Smooth muscle cell of the brain vasculature (primary cell): ENCODE results near the gene ZFX.

Experiments
- DNase-seq: peaks from one replicate; pipeline ENCODE4 v3.0.0-alpha.2; 2012; ENCODE audit warnings: low read depth, low spot score

ZFX gene

DNA sequence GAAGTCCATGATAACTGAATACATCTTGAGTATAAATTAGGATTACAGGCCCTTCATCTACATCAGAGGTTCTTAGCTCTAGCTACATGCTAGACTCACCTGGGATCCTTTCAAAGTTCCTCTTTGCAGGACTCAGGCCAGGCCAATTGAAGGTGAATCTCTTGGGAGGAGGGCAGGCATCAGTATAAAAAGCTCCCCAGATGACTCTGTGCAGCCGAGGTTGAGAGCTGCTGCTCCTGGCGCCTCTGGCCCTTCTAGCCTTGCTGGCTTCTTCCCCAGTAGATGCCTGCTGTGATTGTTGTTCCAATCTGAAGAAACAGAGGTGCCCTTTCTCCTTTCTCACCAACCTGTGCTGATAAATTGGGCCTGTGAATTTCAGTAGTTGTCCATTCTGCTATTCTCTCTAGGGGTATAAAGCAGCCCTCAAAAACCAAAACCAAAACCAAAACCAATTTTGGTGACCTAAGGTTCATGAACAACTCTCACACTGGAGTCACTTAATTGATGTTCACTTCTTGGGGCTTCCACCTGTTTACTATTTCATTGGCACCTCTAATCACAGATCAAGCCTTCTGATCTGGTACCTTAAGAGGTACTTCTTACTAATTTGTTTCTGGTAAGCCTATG lies 85.7 kb downstream of the ZFX start:
- DNase-seq = no peak

DNA sequence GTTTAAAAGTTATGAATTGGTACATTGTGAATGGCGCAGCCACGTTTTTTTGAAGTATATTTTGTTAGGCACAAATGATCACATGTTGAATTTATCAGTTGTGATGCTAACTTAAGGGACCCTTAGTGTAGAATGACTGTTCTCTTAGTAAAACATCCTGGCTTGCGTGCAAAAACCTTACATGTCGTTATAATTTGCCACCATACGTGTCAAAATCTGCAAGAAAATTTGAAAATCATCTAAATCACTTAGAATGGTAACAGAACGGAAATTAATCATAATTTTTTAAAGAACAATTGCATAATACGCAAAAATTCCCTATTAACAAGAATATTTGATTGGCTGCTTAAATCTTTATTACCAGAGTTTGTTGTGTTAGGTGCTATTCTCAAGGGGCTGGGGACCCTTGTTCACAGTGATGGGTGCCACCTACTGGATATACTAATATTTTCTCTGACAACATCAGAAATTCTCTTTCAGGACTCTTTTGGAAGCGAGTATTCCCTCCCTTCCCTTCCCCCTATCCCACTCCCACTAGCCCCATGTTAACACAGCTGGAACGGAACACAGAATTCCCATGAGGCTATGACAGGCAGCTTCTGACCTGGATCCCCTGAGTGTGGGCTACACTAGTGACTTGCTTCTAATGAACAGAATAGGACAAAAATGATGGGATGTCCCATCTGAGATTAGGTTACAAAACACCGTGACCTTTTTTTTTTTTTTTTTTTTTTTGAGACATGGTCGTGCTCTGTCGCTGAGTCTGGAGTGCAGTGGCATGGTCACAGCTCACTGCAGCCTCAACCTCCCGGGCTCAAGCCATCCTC lies 92.5 kb downstream of the ZFX start:
- DNase-seq = no peak

DNA sequence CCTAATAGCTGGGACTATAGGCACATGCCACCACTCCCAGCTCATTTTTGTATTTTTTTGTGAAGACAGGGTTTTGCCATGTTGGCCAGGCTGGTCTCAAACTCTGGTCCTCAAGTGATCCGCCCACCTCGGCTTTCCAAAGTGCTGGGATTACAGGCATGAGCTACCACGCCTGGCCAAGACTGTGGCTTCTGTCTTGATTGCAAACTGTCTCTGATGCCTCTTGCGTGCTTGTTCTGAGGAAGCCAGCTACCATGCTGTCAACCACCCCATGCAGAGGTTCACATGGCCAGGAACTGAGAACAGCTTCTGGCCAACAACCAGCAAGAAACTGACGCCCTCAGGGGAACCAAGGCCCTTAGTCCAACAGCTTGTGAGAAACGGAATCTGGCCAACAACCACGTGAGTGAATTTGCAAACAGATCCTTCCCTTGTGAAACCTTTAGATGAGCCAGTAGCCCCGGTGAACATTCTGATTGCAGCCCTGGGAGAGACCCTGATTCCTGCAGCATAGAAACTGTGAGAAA lies 93.2 kb downstream of the ZFX start:
- DNase-seq = peak; percentile 73

DNA sequence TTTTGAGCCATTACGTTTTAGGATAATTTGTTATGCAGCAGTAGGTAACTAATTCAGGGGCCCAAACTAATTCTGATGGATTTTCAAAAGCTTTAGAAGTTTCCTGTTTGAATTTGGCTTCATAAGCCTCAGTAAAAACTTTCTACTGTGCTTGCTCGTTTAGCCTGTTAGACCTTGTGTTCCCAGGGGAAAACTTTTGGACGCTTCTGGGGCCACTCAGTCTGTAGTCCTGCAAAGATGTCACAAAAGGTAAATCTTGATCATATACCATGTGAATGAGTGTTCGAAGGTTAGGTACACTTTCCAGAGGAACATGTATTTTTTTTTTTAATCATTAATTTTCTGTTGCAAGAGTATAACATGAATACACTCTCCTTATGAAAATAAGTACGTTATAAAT lies 93.7 kb downstream of the ZFX start:
- no peak for DNase-seq

DNA sequence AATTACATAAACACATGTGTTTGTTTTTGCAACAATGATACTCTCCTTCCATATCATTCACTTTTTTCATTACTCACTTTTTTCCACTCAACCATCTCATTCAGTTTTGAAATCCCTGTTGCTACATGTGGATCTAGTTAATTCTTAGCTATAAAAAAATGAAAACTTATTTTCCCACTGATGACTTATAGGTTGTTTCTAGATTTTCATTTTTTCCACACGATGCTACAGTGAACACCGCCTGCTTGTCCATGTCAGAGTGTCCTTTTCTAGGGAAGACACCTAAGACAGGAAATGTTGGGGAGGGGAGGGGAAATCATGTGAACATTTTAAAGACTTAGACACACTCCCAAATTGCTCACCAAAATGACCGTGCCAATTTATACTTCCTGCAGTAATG lies 94.2 kb downstream of the ZFX start:
- no peak for DNase-seq

DNA sequence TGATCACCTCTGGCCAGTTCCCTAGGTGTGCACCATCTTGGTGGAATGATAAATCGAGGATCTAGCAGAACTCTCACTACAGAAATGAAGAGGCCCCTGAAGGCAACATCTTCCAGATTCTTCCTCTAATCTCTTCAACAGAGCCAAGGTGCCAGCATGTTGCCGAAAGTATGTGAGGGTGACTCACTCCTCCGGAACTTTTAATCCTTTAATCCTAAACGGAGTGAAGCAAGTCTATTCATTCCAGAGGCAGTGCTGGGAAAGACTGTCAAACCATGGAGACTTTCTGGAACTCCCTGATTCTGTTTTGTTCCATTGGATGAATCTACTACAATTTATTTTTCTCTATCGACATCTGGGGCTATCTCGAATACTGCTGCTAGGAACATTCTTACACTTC lies 95.7 kb downstream of the ZFX start:
- DNase-seq = no peak

DNA sequence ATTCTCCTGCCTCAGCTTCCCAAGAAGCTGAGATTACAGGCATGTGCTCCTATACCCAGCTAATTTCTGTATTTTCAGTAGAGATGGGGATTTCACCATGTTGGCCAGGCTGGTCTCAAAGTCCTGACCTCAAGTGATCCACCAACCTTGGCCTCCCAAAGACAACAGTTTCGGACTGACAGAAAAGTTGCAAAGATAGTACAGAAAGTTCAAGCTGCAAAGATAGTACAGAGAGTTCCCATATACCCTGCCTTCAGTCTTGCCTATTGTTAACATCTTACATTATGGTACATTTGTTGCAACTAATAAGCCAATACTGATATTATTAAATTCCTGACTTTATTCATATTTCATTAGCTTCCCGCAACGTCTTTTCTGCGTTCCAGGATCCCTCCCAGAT lies 98.5 kb downstream of the ZFX start:
- no peak for DNase-seq

DNA sequence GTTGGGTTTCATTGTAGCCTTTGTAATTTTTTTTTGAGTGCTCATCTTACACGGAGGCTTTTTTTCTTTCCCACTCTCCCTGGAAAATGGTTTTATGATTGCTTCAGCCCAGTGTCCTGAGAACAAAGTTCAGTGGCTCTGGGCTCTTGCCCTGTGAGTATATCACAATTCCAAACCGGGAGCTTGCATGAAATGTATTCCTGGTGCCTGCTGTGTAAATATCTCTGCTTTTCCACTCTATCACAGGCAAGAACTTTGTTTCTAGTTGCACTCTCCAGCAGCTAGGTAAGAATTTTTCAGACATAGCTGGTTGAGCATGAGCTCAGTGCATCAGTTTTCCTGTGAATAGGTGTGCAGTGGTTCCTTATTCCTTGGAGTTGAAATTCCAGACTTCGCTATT lies 103.5 kb downstream of the ZFX start:
- DNase-seq = no peak

DNA sequence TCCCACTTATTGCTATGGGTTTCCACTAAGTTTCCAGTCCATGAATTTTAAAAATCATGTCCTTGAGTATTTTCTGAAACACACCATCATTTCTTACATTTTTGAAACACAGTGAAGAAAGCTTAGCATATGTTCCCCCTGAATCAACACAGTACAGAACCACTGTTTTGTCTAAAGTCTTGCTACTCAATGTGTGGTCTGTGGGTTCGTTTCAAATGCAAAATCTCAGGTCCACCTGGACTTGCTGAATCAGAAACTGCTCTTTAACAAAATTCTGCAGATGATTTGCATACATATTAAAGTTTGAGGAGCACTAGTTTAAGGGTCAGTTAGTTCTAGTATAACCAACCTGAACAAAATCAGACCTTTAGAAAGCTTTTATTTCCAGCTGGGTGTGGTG lies 103.9 kb downstream of the ZFX start:
- DNase-seq = no peak

DNA sequence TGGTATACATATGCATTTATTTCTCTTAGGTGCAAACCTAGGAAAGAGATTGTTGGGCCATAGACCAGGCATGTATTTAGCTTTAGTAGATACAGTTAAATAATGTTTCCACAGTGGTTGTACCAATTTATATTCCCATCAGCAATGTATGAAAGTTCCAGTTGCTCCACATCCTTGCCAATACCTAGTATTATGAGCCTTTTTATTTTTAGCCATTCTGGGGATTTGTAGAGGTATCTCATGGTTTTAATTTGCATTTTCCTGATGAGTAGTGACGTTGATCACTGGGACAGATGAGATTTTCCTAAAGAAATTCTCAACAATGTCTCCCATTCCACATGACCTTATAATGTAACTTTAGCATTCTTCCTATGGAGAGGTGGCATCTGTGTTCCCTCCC lies 107.5 kb downstream of the ZFX start:
- no peak for DNase-seq

DNA sequence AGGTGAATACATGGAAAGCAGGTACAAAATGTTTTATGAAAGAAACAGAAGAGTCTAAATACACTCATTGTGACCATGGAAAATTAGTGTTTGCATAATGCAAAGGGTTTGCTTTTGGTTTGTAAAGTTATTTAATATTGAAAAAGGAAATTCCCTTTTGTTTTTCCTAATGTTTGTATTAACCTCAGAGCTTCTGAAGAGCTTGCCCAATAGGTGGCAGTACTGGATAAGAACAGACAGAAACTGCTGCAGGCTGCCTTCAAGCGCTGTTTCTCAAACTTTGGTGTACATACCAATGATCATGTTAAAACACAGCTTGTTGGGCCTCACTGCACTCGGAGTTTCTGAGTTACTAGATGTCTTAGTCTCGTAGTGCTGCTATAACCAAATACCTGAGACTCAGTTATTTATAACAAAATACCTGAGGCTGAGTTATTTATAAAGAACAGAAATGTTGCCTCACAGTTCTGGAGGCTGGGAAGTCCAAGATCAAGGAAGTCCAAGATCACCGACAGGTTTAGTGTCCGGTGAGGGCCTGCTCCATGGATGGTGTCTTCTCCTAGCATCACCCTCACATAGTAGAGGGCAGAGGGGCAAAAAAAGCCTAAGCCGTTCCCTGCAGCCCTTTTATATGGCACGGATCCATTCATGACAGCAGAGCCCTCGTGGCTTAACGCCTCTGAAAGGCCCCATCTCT lies 110.2 kb downstream of the ZFX start:
- DNase-seq = peak; percentile 35

DNA sequence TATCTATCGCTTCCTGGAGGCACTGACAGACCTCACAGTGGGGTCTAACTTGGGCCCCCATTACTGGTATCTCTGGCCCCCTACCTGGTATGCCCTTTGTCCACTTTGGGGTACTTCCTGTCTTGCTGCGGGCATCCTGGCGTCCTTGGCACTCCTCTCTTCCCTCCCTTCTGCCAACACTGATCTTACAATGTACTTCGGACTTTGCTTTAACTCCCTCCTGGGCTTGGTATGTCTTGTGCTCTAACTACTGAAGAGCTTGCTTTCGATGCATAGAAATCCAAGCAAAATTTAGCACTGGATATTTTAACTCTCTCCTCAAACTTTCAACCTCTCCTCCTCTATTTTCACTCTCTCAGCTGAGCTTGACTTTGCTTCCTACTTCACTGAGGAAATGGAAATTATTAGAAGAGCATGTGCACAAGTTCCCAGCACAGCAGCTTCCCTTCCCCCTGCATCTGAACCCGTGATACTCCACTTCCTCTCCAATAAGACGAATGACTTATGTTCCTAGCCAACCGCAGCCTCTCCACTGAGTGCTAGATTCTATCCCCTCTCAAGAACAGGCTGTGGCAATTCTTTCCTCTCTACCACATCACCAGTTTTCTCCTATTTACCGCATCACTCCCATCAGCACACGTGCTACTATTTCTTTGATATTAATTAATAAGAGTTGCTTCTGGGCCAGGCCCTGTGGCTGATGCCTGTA lies 111.5 kb downstream of the ZFX start:
- DNase-seq = no peak

DNA sequence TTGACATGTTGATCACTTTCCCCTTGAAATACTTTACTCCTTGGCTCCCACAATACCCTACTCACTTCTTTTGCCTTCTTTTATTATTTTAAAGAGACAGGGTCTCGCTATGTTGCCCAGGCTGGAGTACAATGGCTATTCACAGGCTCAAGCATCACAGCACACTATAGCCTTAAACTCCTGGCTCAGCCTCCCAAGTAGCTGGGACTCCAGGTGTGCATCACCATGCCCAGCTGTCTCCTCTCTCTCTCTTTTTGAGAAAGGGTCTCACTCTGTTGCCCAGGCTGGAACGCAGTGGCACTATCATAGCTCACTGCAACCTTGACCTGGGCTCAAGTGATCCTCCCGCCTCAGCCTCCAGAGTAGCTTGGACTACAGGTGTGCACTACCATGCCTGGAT lies 112.8 kb downstream of the ZFX start:
- DNase-seq = no peak

DNA sequence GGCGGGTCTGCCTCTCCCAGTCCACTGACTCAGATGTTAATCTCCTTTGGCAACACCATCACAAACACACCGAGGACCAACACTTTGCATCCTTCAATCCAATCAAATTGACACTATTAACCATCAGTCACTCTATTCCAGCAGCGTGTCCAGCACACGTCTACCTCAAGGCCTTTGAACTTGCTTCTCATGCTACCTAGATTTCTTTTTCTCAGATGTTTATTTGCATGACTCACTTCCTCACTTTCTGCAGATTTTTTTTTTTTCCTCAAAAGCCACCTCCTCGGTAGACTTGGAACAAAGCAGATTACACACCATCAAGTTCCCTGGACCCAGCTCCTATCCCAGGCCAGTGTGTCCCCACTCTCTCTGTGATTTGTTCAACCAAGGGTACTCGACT lies 114.9 kb downstream of the ZFX start:
- DNase-seq = no peak
